HL-60 (cell line): ENCODE measurements around the gene GRIFIN.

Source experiments
- DNase-seq, 2 experiments: peaks; one replicate each; pipeline ENCODE4 v3.0.0-alpha.2; 2010 to 2020; ENCODE audit warnings: low read depth in 1 of 2, low spot score in 1 of 2
- H3K27ac ChIP-seq: fragments of 250-450 bp; sonication (Bioruptor Pico); replicated peaks from 2 replicates; pipeline ENCODE4 v1.5.1; 2020; ENCODE audit warnings: mild to moderate bottlenecking, moderate library complexity
- H3K27me3 ChIP-seq: fragments of 250-450 bp; sonication (Bioruptor Pico); 2 replicates; pipeline ENCODE4 v1.5.1; 2021; ENCODE audit warnings: mild to moderate bottlenecking, moderate library complexity; ENCODE audit not compliant: insufficient read depth, poor library complexity, severe bottlenecking
- H3K4me3 ChIP-seq: replicated peaks from 2 replicates; pipeline ENCODE4 v1.5.1; 2011; ENCODE audit warnings: mild to moderate bottlenecking, control low read depth, low read length; ENCODE audit not compliant: insufficient read depth
- CTCF ChIP-seq: IDR thresholded peaks from one replicate; pipeline ENCODE4 v1.5.1; 2011; ENCODE audit warnings: low read length, control low read depth, inconsistent platforms; ENCODE audit not compliant: insufficient read depth
- GABPA ChIP-seq: IDR thresholded peaks from 2 replicates; pipeline ENCODE4 v1.6.1; 2012; ENCODE audit warnings: low read depth
- POLR2AphosphoS5 ChIP-seq: IDR thresholded peaks from 2 replicates; pipeline ENCODE4 v1.6.1; 2012; ENCODE audit warnings: low read depth
- REST ChIP-seq: IDR thresholded peaks from 2 replicates; pipeline ENCODE4 v1.6.1; 2012; ENCODE audit warnings: low read depth; ENCODE audit not compliant: insufficient replicate concordance
- SPI1 ChIP-seq: IDR thresholded peaks from 2 replicates; pipeline ENCODE4 v1.6.1; 2012; ENCODE audit warnings: low read depth, mild to moderate bottlenecking, borderline replicate concordance

Gene GRIFIN

GRCh38 chr7:2498708-2499107 is 22.5 kb upstream of the GRIFIN start:
- no peak overlapping the region for H3K27ac ChIP-seq
- no peak for DNase-seq
- no peak overlapping the region for H3K4me3 ChIP-seq
- peaks cover 9% of the 10 kb centered on the region for H3K27me3 ChIP-seq
- TF ChIP-seq POLR2AphosphoS5 (no peak), CTCF (no peak), REST (no peak), SPI1 (no peak), GABPA (no peak)

GRCh38 chr7:2497500-2498336 is 21.5 kb upstream of the GRIFIN start:
- H3K27me3 ChIP-seq, result peaks cover 9% of the 10 kb centered on the region
- no peak overlapping the region for H3K4me3 ChIP-seq
- no peak overlapping the region for H3K27ac ChIP-seq
- TF ChIP-seq REST (no peak), POLR2AphosphoS5 (no peak), CTCF (no peak), GABPA (no peak)
- no peak for DNase-seq

GRCh38 chr7:2497065-2497464 is 20.9 kb upstream of the GRIFIN start:
- Histone ChIP-seq H3K4me3 (no peak overlapping the region), H3K27me3 (peaks cover 9% of the 10 kb centered on the region), H3K27ac (no peak overlapping the region)
- TF ChIP-seq CTCF (no peak), SPI1 (no peak), REST (no peak)
- no peak for DNase-seq
